OCI-LY7 (cell line): ENCODE results near the gene SUFU. TPM values are rescaled to one million over a fixed set of nuclear protein-coding genes. Genes with fewer than 3 reads are reported as not detected.

Experiments
- BruUV-seq: library from RNA; stranded (reverse); fragments of 400-500 nt; replicated peaks from 2 replicates; lab custom pipeline; 2021; lab: Mats Ljungman, UMichigan
- CTCF ChIA-PET: fragments of 300-600 bp; sonication (Branson Sonifier 250); formaldehyde crosslinking; loops from one replicate; lab custom pipeline; 2022; ENCODE audit warnings: antibody characterized with exemption; ENCODE audit not compliant: unreplicated experiment; lab: Charles Lee
- POLR2A ChIA-PET: fragments of 300-600 bp; sonication (Branson Sonifier 250); formaldehyde crosslinking; loops from one replicate; lab custom pipeline; 2022; ENCODE audit warnings: antibody characterized with exemption; lab: Charles Lee
- DNase-seq: peaks from one replicate; pipeline ENCODE4 v3.0.0-alpha.2; 2015; ENCODE audit warnings: low spot score
- H2AFZ ChIP-seq: fragments of 200-600 bp; sonication (generic), shearing (Covaris generic); 2 replicates; pipeline ENCODE4 v1.6.1; 2014; ENCODE audit warnings: mild to moderate bottlenecking, antibody characterized with exemption, low read length, moderate library complexity
- H3K27ac ChIP-seq: fragments of 200-600 bp; sonication (generic); 2 replicates; pipeline ENCODE4 v1.5.1; 2014; ENCODE audit warnings: mixed run types, low read depth, mild to moderate bottlenecking, moderate library complexity, low read length, inconsistent platforms; ENCODE audit not compliant: poor library complexity, severe bottlenecking
- H3K36me3 ChIP-seq: fragments of 200-600 bp; sonication (generic); 2 replicates; pipeline ENCODE4 v1.6.1; 2014; ENCODE audit warnings: mild to moderate bottlenecking, antibody characterized with exemption, low read length, moderate library complexity, mixed read lengths; ENCODE audit not compliant: insufficient read depth
- H3K4me1 ChIP-seq: fragments of 200-600 bp; sonication (generic); 2 replicates; pipeline ENCODE4 v1.5.1; 2014; ENCODE audit warnings: mild to moderate bottlenecking, low read length; ENCODE audit not compliant: insufficient read depth, poor library complexity, severe bottlenecking
- H3K4me2 ChIP-seq: fragments of 200-600 bp; sonication (generic); 2 replicates; pipeline ENCODE4 v1.6.1; 2014; ENCODE audit warnings: mild to moderate bottlenecking, low read length
- H3K4me3 ChIP-seq: fragments of 200-600 bp; sonication (generic); 2 replicates; pipeline ENCODE4 v1.5.1; 2014; ENCODE audit warnings: mild to moderate bottlenecking, low read depth, low read length; ENCODE audit not compliant: poor library complexity, severe bottlenecking
- H3K79me2 ChIP-seq: fragments of 200-600 bp; sonication (generic); 2 replicates; pipeline ENCODE4 v1.6.1; 2016; ENCODE audit warnings: low read depth, mild to moderate bottlenecking, low read length, moderate library complexity, mixed read lengths; ENCODE audit not compliant: insufficient read depth
- H3K9me2 ChIP-seq: fragments of 200-600 bp; sonication (generic); 2 replicates; pipeline ENCODE4 v1.6.1; 2016; ENCODE audit warnings: mild to moderate bottlenecking, low read length, mixed read lengths; ENCODE audit not compliant: insufficient read depth
- H3K9me3 ChIP-seq: fragments of 200-600 bp; sonication (generic); 2 replicates; pipeline ENCODE4 v1.6.1; 2014; ENCODE audit warnings: mild to moderate bottlenecking, mixed run types, low read length, mixed read lengths
- H4K20me1 ChIP-seq: fragments of 200-600 bp; sonication (generic); 2 replicates; pipeline ENCODE4 v1.6.1; 2014; ENCODE audit warnings: mild to moderate bottlenecking, antibody characterized with exemption, low read length, moderate library complexity, mixed read lengths; ENCODE audit not compliant: insufficient read depth
- EZH2phosphoT487 ChIP-seq: fragments of 200-600 bp; sonication (generic); IDR thresholded peaks from 2 replicates; pipeline ENCODE4 v1.6.1; 2018; ENCODE audit warnings: low read depth, borderline replicate concordance, mild to moderate bottlenecking, mixed run types, antibody characterized with exemption, low read length, moderate library complexity, mixed read lengths
- intact Hi-C: fragments of 100-400 bp; cut with micrococcal nuclease; formaldehyde crosslinking; loops from one replicate; pipeline ENCODE4 v1.10.0; 2022; ENCODE audit not compliant: unreplicated experiment
- total RNA-seq, 2 experiments: library from RNA; depleted of rRNA in 1 of 2; stranded (reverse); fragments of >200 nt in 1 of 2; shearing (Covaris generic) in 1 of 2; gene quantifications; 2 replicates each; pipeline ENCODE4 v1.2.3, GENCODE V29; 2014 to 2022
- TF ChIP-seq, protein P1 (sequence below): fragments of 200-600 bp; sonication (generic); conservative IDR thresholded peaks from 2 replicates; pipeline ENCODE4 v1.5.1; 2014; ENCODE audit warnings: mild to moderate bottlenecking, antibody characterized with exemption, low read length, moderate library complexity, mixed read lengths

SUFU gene
- total RNA-seq, 2 experiments from 2014 or later: 4.9 to 10.0 TPM

DNA sequence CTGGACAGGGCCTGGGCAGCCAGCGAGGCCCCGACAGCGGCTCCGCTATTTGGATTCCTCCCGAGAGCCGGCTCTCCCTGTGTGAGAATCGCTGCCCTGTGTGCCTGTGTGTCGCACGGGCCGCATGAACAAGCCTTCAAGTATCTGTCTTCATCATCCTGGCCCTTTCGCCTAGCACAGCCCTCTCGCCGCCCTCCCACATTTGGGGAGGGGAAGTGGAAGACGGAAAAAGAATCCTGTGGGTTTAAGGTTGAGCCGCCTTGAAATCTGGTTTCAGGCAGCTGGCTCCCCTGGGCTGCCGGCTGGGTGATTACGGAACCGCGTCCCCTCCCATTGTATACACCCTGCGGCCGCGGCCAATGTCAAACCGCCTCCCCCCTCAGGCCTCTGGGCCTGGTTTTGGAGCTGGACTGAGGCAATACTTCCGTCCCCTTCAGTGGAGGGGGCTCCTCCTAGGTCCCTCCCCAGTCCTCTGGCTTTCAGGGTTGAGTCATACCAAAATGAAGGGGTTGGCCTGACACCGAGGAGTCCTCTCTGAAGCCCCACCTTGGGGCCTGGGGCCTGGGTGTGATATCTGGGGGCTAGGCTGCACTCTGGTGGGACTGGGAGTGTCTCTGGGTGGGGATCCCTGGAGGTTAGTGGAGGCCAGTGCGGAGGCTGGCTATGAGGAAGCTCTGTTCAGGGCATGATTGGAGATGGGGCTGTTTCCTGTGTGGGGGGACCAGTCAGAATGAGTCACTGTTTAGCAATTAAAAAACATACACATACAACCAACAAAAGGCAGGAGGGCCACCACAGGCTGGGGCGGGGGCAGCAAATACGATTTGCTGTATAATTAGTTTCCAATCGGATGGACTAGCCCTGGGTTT is 142.2 kb downstream of the SUFU start:
- no peak for TF ChIP-seq EZH2phosphoT487
- TF ChIP-seq, protein P1, sequence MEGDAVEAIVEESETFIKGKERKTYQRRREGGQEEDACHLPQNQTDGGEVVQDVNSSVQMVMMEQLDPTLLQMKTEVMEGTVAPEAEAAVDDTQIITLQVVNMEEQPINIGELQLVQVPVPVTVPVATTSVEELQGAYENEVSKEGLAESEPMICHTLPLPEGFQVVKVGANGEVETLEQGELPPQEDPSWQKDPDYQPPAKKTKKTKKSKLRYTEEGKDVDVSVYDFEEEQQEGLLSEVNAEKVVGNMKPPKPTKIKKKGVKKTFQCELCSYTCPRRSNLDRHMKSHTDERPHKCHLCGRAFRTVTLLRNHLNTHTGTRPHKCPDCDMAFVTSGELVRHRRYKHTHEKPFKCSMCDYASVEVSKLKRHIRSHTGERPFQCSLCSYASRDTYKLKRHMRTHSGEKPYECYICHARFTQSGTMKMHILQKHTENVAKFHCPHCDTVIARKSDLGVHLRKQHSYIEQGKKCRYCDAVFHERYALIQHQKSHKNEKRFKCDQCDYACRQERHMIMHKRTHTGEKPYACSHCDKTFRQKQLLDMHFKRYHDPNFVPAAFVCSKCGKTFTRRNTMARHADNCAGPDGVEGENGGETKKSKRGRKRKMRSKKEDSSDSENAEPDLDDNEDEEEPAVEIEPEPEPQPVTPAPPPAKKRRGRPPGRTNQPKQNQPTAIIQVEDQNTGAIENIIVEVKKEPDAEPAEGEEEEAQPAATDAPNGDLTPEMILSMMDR: no peak
- H4K20me1 ChIP-seq: no peaks in the 10 kb centered on the region
- H3K4me3 ChIP-seq: peak overlapping the region; percentile 84
- H3K79me2 ChIP-seq: peaks cover 65% of the 10 kb centered on the region
- peaks cover 29% of the 10 kb centered on the region; the same call in 1 of the 2 replicates for H3K36me3 ChIP-seq
- H3K4me1 ChIP-seq: peaks cover 50% of the 10 kb centered on the region
- H3K9me2 ChIP-seq: no peaks in the 10 kb centered on the region
- intact Hi-C loops: loop anchor here (2.0 to 10.0 kb wide), 5 partner anchors 143 to 951 kb away; partner anchors contain the start of genes ACTR1A, C10orf95, FBXW4 and NT5C2
- POLR2A ChIA-PET: interaction anchor here (0.5 to 2.2 kb wide), 10 partner anchors 10 to 1595 kb away, joined by 3 to 11 read pairs (median 4); partner anchors contain the start of genes ARL3 and SFXN2
- H3K4me2 ChIP-seq: peak overlapping the region; percentile 82
- peak; percentile 82 for DNase-seq
- CTCF ChIA-PET: no interaction called here
- no peaks in the 10 kb centered on the region for H3K9me3 ChIP-seq
- H2AFZ ChIP-seq: no peak overlapping the region
- BruUV-seq: TSS peak; percentile 60
- H3K27ac ChIP-seq: peak overlapping the region; percentile 95

DNA sequence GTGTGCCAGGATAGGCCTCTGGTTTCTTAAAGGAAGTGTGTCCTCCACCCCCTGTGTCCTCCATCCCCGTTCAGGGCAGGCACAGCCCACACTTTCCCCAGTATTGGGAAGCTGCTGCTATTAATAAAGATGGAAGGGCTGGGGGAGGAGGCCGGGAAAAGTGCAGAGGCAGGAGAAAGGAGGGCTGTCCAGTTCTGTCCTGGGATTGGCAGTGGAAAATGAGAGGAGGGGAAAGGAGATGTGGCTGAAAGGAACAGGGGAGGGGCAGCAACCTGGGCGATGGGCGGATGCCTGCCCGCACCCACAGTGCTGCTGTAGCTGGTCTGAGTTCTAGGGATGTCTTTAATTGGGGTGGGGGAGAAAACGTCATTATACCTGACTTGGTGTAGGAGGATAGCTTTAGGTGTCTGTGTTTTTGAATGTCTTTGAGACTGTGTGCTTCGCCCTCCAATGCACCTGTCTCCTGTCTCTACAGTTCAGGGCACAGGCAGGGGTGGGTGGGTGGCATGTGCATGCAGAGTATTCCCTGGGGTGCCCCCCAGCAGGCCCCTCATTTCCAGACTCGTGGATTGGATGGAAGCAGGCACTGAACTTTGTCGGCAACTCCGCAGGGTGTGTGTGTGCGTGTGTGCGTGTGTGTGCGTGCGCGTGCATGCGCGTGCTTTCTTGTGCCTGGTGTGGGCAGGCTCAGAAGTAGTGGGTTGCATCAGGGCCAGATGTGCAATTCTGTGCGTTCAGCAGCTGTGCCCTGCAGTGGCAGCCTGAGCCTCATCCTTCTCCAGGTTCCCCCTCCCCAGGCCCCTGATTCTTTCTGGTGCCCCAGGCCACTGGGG is 143.1 kb downstream of the SUFU start:
- intact Hi-C loops: loop anchor here (1.0 to 10.0 kb wide), 7 partner anchors 14 to 952 kb away; partner anchors contain the start of genes ACTR1A, C10orf95, FBXW4 and NT5C2

More for the DNA sequence above, 143.1 kb downstream of the SUFU start:
- no TSS peak for BruUV-seq
- Histone ChIP-seq H3K79me2 (peaks cover 73% of the 10 kb centered on the region), H3K4me2 (peak overlapping the region; percentile 82), H3K9me3 (no peaks in the 10 kb centered on the region), H3K27ac (peak overlapping the region; percentile 95), H3K36me3 (peaks cover 37% of the 10 kb centered on the region; the same call in 1 of the 2 replicates), H3K9me2 (no peaks in the 10 kb centered on the region), H2AFZ (no peak overlapping the region), H3K4me3 (peak overlapping the region; percentile 84), H4K20me1 (no peaks in the 10 kb centered on the region), H3K4me1 (peaks cover 53% of the 10 kb centered on the region)
- CTCF ChIA-PET: no interaction called here
- peak; percentile 86 for DNase-seq
- no peak for TF ChIP-seq EZH2phosphoT487
- POLR2A ChIA-PET: interaction anchor here (0.7 to 2.1 kb wide), 5 partner anchors 11 to 545 kb away, joined by 3 to 11 read pairs (median 3); no protein-coding TSS in a partner anchor
